ENCODE results near the gene ANKRD42.

ANKRD42 gene

GRCh38 chr11:83293457-83293774, 99.9 kb downstream of the ANKRD42 start:
- no peak for DNase-seq

GRCh38 chr11:83294208-83294607, 100.7 kb downstream of the ANKRD42 start:
- no peak for DNase-seq
